ENCODE data around the gene C6orf141. TPM values are rescaled to one million over a fixed set of nuclear protein-coding genes. Genes with fewer than 3 reads are reported as not detected.

Gene C6orf141
- total and polyA plus RNA-seq, 2 of the 13 experiments (the other 11 are each of a cell fraction or from before 2014, with no cell fraction given) = 0.07 TPM; not detected in 1

- TF ChIP-seq, protein P1, sequence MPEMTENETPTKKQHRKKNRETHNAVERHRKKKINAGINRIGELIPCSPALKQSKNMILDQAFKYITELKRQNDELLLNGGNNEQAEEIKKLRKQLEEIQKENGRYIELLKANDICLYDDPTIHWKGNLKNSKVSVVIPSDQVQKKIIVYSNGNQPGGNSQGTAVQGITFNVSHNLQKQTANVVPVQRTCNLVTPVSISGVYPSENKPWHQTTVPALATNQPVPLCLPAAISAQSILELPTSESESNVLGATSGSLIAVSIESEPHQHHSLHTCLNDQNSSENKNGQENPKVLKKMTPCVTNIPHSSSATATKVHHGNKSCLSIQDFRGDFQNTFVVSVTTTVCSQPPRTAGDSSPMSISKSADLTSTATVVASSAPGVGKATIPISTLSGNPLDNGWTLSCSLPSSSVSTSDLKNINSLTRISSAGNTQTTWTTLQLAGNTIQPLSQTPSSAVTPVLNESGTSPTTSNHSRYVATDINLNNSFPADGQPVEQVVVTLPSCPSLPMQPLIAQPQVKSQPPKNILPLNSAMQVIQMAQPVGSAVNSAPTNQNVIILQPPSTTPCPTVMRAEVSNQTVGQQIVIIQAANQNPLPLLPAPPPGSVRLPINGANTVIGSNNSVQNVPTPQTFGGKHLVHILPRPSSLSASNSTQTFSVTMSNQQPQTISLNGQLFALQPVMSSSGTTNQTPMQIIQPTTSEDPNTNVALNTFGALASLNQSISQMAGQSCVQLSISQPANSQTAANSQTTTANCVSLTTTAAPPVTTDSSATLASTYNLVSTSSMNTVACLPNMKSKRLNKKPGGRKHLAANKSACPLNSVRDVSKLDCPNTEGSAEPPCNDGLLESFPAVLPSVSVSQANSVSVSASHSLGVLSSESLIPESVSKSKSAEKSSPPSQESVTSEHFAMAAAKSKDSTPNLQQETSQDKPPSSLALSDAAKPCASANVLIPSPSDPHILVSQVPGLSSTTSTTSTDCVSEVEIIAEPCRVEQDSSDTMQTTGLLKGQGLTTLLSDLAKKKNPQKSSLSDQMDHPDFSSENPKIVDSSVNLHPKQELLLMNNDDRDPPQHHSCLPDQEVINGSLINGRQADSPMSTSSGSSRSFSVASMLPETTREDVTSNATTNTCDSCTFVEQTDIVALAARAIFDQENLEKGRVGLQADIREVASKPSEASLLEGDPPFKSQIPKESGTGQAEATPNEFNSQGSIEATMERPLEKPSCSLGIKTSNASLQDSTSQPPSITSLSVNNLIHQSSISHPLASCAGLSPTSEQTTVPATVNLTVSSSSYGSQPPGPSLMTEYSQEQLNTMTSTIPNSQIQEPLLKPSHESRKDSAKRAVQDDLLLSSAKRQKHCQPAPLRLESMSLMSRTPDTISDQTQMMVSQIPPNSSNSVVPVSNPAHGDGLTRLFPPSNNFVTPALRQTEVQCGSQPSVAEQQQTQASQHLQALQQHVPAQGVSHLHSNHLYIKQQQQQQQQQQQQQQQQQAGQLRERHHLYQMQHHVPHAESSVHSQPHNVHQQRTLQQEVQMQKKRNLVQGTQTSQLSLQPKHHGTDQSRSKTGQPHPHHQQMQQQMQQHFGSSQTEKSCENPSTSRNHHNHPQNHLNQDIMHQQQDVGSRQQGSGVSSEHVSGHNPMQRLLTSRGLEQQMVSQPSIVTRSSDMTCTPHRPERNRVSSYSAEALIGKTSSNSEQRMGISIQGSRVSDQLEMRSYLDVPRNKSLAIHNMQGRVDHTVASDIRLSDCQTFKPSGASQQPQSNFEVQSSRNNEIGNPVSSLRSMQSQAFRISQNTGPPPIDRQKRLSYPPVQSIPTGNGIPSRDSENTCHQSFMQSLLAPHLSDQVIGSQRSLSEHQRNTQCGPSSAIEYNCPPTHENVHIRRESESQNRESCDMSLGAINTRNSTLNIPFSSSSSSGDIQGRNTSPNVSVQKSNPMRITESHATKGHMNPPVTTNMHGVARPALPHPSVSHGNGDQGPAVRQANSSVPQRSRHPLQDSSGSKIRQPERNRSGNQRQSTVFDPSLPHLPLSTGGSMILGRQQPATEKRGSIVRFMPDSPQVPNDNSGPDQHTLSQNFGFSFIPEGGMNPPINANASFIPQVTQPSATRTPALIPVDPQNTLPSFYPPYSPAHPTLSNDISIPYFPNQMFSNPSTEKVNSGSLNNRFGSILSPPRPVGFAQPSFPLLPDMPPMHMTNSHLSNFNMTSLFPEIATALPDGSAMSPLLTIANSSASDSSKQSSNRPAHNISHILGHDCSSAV (CRISPR knock-in tag; IDR thresholded peaks at IDR 0.05; ENCODE audit: borderline replicate concordance) = no peak
- TF ChIP-seq ZNF740 (CRISPR knock-in tag; IDR thresholded peaks at IDR 0.05) (no peak), ATF7-NPFF (CRISPR knock-in tag; IDR thresholded peaks at IDR 0.05; ENCODE audit: low read depth) (no peak), ZNF703 (CRISPR knock-in tag; IDR thresholded peaks at IDR 0.05; ENCODE audit: borderline replicate concordance) (no peak), MTA1 (CRISPR knock-in tag; IDR thresholded peaks at IDR 0.05; ENCODE audit: borderline replicate concordance) (no peak), LBX2 (CRISPR knock-in tag; IDR thresholded peaks at IDR 0.05; ENCODE audit: borderline replicate concordance) (no peak), DBP (CRISPR knock-in tag; IDR thresholded peaks at IDR 0.05; ENCODE audit: not compliant biosample characterization) (no peak), ZFP37 (CRISPR knock-in tag; IDR thresholded peaks at IDR 0.05; ENCODE audit: borderline replicate concordance) (no peak), SIX4 (CRISPR knock-in tag; IDR thresholded peaks at IDR 0.05) (no peak), RFX5 (IDR thresholded peaks at IDR 0.05; ENCODE audit: low read depth, low read length) (no peak), ZNF18 (CRISPR knock-in tag; IDR thresholded peaks at IDR 0.05; ENCODE audit: insufficient replicate concordance) (peak; percentile 8), ZNF746 (CRISPR knock-in tag; IDR thresholded peaks at IDR 0.05) (no peak), PAX8 (CRISPR knock-in tag; IDR thresholded peaks at IDR 0.05; ENCODE audit: borderline replicate concordance) (no peak)
- TF ChIP-seq, protein P2, sequence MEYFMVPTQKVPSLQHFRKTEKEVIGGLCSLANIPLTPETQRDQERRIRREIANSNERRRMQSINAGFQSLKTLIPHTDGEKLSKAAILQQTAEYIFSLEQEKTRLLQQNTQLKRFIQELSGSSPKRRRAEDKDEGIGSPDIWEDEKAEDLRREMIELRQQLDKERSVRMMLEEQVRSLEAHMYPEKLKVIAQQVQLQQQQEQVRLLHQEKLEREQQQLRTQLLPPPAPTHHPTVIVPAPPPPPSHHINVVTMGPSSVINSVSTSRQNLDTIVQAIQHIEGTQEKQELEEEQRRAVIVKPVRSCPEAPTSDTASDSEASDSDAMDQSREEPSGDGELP (IDR thresholded peaks at IDR 0.05; ENCODE audit: borderline replicate concordance, low read depth) = no peak
These were observed 25.9 kb upstream of the C6orf141 start (continued) for GRCh38 chr6:49524541-49524940.

Measured in HepG2 (cell line).